Activated B cell treated with CpG ODN at 0.5 μM for 24 hours (primary cell): ENCODE measurements around the gene CCDC141. TPM values are rescaled to one million over a fixed set of nuclear protein-coding genes. Genes with fewer than 3 reads are reported as not detected.
A peak's percentile ranks its signal among the peaks of the same experiment; 100 is the strongest.

Experiments
- ATAC-seq: fragments of 200-7000 bp; cut with Tn5 transposase; one replicate; pipeline ENCODE4 v1.10.0; 2021; ENCODE audit warnings: low read depth, mild to moderate bottlenecking, moderate library complexity
- CTCF ChIA-PET: fragments of 350-600 bp; sonication (Branson Sonifier 250); formaldehyde crosslinking; loops from one replicate; lab custom pipeline; 2021; ENCODE audit warnings: antibody characterized with exemption; lab: Charles Lee
- POLR2A ChIA-PET: fragments of 350-600 bp; sonication (Branson Sonifier 250); formaldehyde crosslinking; loops from one replicate; lab custom pipeline; 2021; ENCODE audit warnings: antibody characterized with exemption; lab: Charles Lee
- DNase-seq: peaks from one replicate; pipeline ENCODE4 v3.0.0; 2022
- H3K27ac Mint-ChIP-seq: one replicate; pipeline ENCODE4 v1.8.0; 2020; ENCODE audit warnings: mixed read lengths
- H3K27me3 Mint-ChIP-seq: one replicate; pipeline ENCODE4 v1.8.0; 2021; ENCODE audit warnings: mixed read lengths
- H3K36me3 Mint-ChIP-seq: one replicate; pipeline ENCODE4 v1.8.0; 2021; ENCODE audit warnings: low read depth, mixed read lengths
- H3K4me1 Mint-ChIP-seq: one replicate; pipeline ENCODE4 v1.8.0; 2021; ENCODE audit warnings: mixed read lengths
- H3K4me3 Mint-ChIP-seq: one replicate; pipeline ENCODE4 v1.8.0; 2020; ENCODE audit warnings: mild to moderate bottlenecking, mixed read lengths
- H3K9me3 Mint-ChIP-seq: one replicate; pipeline ENCODE4 v1.8.0; 2020; ENCODE audit warnings: mixed read lengths
- CTCF ChIP-seq: fragments of 200-600 bp; IDR thresholded peaks from one replicate; pipeline ENCODE4 v1.8.0; 2022; ENCODE audit warnings: antibody characterized with exemption, mild to moderate bottlenecking
- intact Hi-C: fragments of 100-400 bp; cut with micrococcal nuclease; formaldehyde crosslinking; loops from one replicate; pipeline ENCODE4 v1.15.1; 2024
- total RNA-seq: library from RNA; stranded (reverse); gene quantifications from 2 replicates; pipeline ENCODE4 v1.2.3, GENCODE V29; 2022

Gene CCDC141
- total RNA-seq, 1 donor from 2014 or later: 38.8 TPM

GRCh38 chr2:178891959-178892485, 157.9 kb downstream of the CCDC141 start:
- Mint-ChIP-seq H3K9me3 (no peaks in the 10 kb centered on the region), H3K36me3 (peaks cover 8% of the 10 kb centered on the region), H3K27me3 (no peaks in the 10 kb centered on the region), H3K4me3 (no peak overlapping the region), H3K27ac (no peak overlapping the region), H3K4me1 (no peaks in the 10 kb centered on the region)
- no peak for TF ChIP-seq CTCF
- DNase-seq: no peak
- ChIA-PET CTCF (interaction anchor here (0.8 to 3.9 kb wide), 10 partner anchors 13 to 504 kb away, joined by 3 to 87 read pairs (median 8); no protein-coding TSS in a partner anchor), POLR2A (interaction anchor here (0.8 kb wide), 1 partner anchor 158 kb away, joined by 3 read pairs; the partner anchor contains the start of gene CCDC141)
- no peak for ATAC-seq
- intact Hi-C loops: loop anchor here (1.0 to 2.0 kb wide), 5 partner anchors 22 to 859 kb away; no protein-coding TSS in a partner anchor

DNA sequence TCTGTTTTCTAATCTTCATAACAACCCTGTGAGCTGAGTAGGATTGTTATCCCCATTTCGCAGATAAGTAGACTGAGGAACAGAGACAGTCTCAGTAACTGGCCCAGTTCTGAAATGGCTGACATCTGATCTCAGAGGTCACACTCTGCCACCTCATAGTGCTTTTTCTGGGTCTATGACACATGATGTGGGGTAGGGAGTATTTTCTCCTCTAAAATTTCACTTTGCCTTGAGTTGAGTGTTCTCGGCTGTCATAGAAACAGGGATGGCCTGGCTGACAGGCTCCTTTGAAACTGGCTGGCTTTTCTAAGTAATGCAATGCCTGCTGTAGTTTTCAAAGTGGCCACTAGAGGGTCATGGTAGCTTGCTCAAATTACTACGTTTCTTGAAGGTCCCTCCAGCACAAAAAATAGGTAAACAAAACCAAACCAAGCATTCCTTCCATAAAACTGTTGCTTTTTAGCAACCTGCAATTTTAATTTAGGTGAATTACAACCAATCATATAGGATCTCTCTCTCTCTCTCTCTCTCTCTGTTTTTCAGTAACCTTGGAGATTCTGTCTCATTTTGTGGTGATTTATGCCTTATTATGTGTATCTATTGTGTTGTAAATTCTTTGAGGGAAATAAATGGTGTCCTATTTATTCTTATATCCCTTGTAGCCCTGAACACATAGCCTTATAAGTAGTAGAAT, 158.5 kb downstream of the CCDC141 start:
- CTCF ChIA-PET: interaction anchor here (0.7 to 3.9 kb wide), 18 partner anchors 9 to 549 kb away, joined by 3 to 87 read pairs (median 4); no protein-coding TSS in a partner anchor
- POLR2A ChIA-PET: interaction anchor here (0.6 to 0.8 kb wide), 2 partner anchors 158 to 330 kb away, joined by 3 read pairs; partner anchors contain the start of gene CCDC141

DNA sequence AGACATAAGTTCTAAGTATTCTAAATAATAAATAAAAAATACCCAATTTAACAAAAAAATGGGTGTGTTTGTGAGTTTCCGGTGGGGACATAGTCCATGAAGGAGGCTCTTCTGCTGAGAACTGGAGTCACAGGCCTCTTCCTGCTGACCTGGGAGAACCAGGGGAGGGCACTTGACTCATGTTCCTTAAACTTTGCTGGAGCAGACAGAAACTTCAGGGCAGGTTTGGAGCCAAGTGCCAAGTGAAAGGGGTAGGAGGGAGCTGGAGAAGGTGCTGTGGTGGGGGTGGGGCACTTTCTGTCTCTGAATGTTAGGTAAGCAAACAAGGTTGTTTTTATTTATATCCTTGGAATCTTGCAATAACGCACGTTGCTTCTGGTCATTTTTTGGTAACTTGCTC, 163.9 kb downstream of the CCDC141 start:
- CTCF ChIA-PET: interaction anchor here (1.9 kb wide), 1 partner anchor 244 kb away, joined by 7 read pairs; no protein-coding TSS in a partner anchor

More for the DNA sequence above, 158.5 kb downstream of the CCDC141 start:
- intact Hi-C loops: loop anchor here (1.0 to 2.0 kb wide), 5 partner anchors 23 to 859 kb away; no protein-coding TSS in a partner anchor
- TF ChIP-seq CTCF: peak; percentile 64
- no peaks in the 10 kb centered on the region for H3K4me1 Mint-ChIP-seq
- no peak overlapping the region for H3K4me3 Mint-ChIP-seq
- H3K27ac Mint-ChIP-seq: no peak overlapping the region
- DNase-seq: no peak
- H3K9me3 Mint-ChIP-seq: no peaks in the 10 kb centered on the region
- H3K27me3 Mint-ChIP-seq: no peaks in the 10 kb centered on the region
- H3K36me3 Mint-ChIP-seq: peaks cover 8% of the 10 kb centered on the region
- peak; percentile 76 for ATAC-seq

DNA sequence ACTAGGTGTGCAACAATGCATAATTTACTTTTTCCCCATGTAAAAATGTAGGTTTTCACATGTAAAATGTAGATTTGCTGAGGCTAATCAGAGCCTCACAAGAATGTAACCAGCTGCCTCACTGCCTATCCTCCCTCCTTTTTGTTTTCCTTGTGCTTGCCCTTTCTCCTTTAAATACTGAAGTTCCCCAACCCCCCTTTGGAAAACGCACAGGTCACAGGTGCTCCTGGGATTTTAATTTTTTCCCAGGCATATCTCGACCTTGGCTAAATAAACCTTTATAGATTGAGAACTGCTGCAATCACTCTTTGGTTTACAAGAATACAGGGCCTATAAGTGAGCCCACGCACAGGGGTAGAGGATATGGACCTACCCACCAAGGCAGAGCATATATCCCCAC, 165.5 kb downstream of the CCDC141 start:
- TF ChIP-seq CTCF: no peak
- Mint-ChIP-seq H3K9me3 (no peaks in the 10 kb centered on the region), H3K4me3 (no peak overlapping the region), H3K27ac (no peak overlapping the region), H3K27me3 (no peaks in the 10 kb centered on the region), H3K4me1 (no peaks in the 10 kb centered on the region), H3K36me3 (peaks cover 40% of the 10 kb centered on the region)
- ATAC-seq: no peak
- ChIA-PET POLR2A (no interaction called here), CTCF (interaction anchor here (1.2 kb wide), 1 partner anchor 245 kb away, joined by 4 read pairs; no protein-coding TSS in a partner anchor)
- DNase-seq: no peak
- intact Hi-C loops: no loop called here

More for the DNA sequence above, 163.9 kb downstream of the CCDC141 start:
- TF ChIP-seq CTCF: no peak
- POLR2A ChIA-PET: no interaction called here
- intact Hi-C loops: no loop called here
- no peak for DNase-seq
- Mint-ChIP-seq H3K36me3 (peaks cover 33% of the 10 kb centered on the region), H3K4me1 (no peaks in the 10 kb centered on the region), H3K4me3 (no peak overlapping the region), H3K27ac (no peak overlapping the region), H3K9me3 (no peaks in the 10 kb centered on the region), H3K27me3 (no peaks in the 10 kb centered on the region)
- ATAC-seq: no peak
